Sigmoid colon (tissue), 4 donors: Measurements from ENCODE around the gene BRD3.

Experiments used
- EP300 ChIP-seq, 4 donors: sonication (generic); formaldehyde crosslinking; IDR thresholded peaks; one replicate each; pipeline ENCODE4 v1.6.1; 2017; ENCODE audit warnings: antibody characterized with exemption in 4 of 4
- POLR2A ChIP-seq, 2 donors: fragments of 450-650 bp; IDR thresholded peaks; one replicate each; pipeline ENCODE4 v1.6.1; 2016; ENCODE audit warnings: antibody characterized with exemption in 2 of 2, mild to moderate bottlenecking in 2 of 2, moderate library complexity in 2 of 2
- TF ChIP-seq, protein P1 (sequence below), 4 experiments: fragments of 450-650 bp in 3 of 4; fragments of 200-600 bp in 1 of 4; IDR thresholded peaks; one replicate each; pipeline ENCODE4 v1.5.1; 2016 to 2019; ENCODE audit warnings: antibody characterized with exemption in 4 of 4, mild to moderate bottlenecking in 3 of 4, moderate library complexity in 2 of 4

- TF ChIP-seq, protein P1, sequence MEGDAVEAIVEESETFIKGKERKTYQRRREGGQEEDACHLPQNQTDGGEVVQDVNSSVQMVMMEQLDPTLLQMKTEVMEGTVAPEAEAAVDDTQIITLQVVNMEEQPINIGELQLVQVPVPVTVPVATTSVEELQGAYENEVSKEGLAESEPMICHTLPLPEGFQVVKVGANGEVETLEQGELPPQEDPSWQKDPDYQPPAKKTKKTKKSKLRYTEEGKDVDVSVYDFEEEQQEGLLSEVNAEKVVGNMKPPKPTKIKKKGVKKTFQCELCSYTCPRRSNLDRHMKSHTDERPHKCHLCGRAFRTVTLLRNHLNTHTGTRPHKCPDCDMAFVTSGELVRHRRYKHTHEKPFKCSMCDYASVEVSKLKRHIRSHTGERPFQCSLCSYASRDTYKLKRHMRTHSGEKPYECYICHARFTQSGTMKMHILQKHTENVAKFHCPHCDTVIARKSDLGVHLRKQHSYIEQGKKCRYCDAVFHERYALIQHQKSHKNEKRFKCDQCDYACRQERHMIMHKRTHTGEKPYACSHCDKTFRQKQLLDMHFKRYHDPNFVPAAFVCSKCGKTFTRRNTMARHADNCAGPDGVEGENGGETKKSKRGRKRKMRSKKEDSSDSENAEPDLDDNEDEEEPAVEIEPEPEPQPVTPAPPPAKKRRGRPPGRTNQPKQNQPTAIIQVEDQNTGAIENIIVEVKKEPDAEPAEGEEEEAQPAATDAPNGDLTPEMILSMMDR (IDR thresholded peaks at IDR 0.05): no peak
- TF ChIP-seq EP300 (IDR thresholded peaks at IDR 0.05): no peak
- TF ChIP-seq POLR2A (IDR thresholded peaks at IDR 0.05): no peak
Observed at GRCh38 chr9:133980864-133981588, 86.8 kb downstream of the BRD3 start.
